Measurements from ENCODE around the gene MBNL1.
A peak's percentile ranks its signal among the peaks of the same experiment; 100 is the strongest.

MBNL1 gene

GRCh38 chr3:152241142-152242017 lies 27.3 kb upstream of the MBNL1 start:
- H3K4me3 Mint-ChIP-seq, result peak overlapping the region; percentile 44 to 70
- no peak for DNase-seq
- H3K4me1 Mint-ChIP-seq, result peaks cover 22 to 59% of the 10 kb centered on the region in 2 donors
- peak; percentile 41 to 45 for ATAC-seq (replicated peaks)
- H3K9me3 Mint-ChIP-seq, result peaks cover 3 to 8% of the 10 kb centered on the region in 2 donors
- no peaks in the 10 kb centered on the region for H3K27me3 Mint-ChIP-seq
- peak overlapping the region; percentile 57 for H3K27ac Mint-ChIP-seq
- peaks cover 6 to 8% of the 10 kb centered on the region in 2 donors for H3K36me3 Mint-ChIP-seq

DNA sequence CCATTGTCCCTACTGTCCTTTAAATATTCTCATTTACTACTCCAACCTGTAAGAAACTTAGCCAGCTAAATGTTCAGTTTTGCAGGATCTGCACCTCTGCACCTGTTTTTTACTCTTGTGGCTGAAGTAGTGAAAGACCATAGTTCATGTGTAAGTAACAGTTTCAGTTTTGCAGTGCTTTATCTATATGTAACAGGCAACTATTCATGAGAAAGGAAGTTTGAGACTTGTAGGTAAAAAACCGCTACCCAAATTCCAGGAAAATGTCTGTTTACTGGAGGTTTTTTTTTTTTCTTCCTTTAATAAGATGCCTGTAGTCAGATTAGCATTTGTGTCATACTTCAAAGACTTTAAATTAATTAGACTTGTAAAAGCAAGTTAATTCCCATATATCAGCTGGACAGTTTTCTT lies 25.4 kb upstream of the MBNL1 start:
- Mint-ChIP-seq H3K9me3 (no peaks in the 10 kb centered on the region), H3K4me1 (peaks cover 18 to 40% of the 10 kb centered on the region in 2 donors), H3K36me3 (peaks cover 2 to 3% of the 10 kb centered on the region in 2 donors), H3K27ac (peak overlapping the region; percentile 97), H3K27me3 (no peaks in the 10 kb centered on the region), H3K4me3 (peak overlapping the region; percentile 88 to 90)
- DNase-seq, result no peak
- peak; percentile 68 to 76 for ATAC-seq (replicated peaks)

DNA sequence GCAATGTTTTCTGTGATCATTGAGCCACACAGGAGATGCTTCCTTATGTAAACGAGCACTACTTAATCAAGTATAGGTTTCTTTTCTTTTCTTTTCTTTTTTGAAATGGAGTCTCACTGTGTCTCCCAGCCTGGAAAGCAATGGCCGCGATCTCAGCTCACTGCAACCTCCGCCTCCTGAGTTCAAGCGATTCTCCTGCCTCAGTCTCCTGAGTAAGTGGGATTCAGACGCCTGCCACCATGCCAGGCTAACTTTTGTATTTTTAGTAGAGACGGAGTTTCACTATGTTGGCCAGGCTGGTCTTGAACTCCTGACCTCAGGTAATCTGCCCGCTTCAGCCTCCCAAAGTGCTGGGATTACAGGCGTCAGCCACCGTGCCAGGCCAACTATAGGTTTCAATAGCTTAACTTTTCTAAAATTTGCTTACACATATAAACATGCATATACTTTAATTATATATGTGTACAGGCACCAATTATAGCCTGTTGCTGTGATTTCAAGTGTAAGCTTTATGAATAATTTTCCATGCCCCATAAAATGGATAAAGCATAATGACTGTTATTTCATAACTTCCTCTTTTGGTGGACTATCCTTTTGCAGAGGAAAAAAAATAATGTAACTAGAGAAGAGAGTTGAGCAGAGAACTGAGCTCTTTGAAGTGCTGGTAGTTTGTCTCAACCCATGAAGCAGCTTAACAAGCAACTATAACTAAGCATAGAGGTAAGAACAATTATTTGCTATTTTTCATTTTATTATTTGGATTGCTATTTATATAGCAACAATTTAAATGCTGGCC lies 24.8 kb upstream of the MBNL1 start:
- Mint-ChIP-seq H3K36me3 (peaks cover 3 to 4% of the 10 kb centered on the region in 2 donors), H3K4me3 (peak overlapping the region; percentile 88 to 90), H3K27ac (peak overlapping the region; percentile 97), H3K9me3 (no peaks in the 10 kb centered on the region), H3K4me1 (peaks cover 18 to 38% of the 10 kb centered on the region in 2 donors), H3K27me3 (no peaks in the 10 kb centered on the region)
- DNase-seq (no peak), ATAC-seq (replicated peaks) (peak; percentile 69 to 70)

GRCh38 chr3:152244517-152244888 lies 24.2 kb upstream of the MBNL1 start:
- no peaks in the 10 kb centered on the region for H3K9me3 Mint-ChIP-seq
- DNase-seq (no peak), ATAC-seq (replicated peaks) (no peak)
- H3K27ac Mint-ChIP-seq, result peak overlapping the region; percentile 97
- H3K4me3 Mint-ChIP-seq, result peak overlapping the region; percentile 88 to 90
- H3K36me3 Mint-ChIP-seq, result peaks cover 3 to 4% of the 10 kb centered on the region in 2 donors
- peaks cover 18 to 38% of the 10 kb centered on the region in 2 donors for H3K4me1 Mint-ChIP-seq
- no peaks in the 10 kb centered on the region for H3K27me3 Mint-ChIP-seq

GRCh38 chr3:152245498-152246170 lies 23.1 kb upstream of the MBNL1 start:
- Mint-ChIP-seq H3K4me3 (peak overlapping the region; percentile 79), H3K27ac (peak overlapping the region; percentile 71), H3K27me3 (no peaks in the 10 kb centered on the region), H3K36me3 (peaks cover 3 to 4% of the 10 kb centered on the region in 2 donors), H3K4me1 (peaks cover 18 to 33% of the 10 kb centered on the region in 2 donors), H3K9me3 (no peaks in the 10 kb centered on the region)
- DNase-seq (no peak), ATAC-seq (replicated peaks) (no peak)

GRCh38 chr3:152251916-152252315 lies 16.8 kb upstream of the MBNL1 start:
- H3K9me3 Mint-ChIP-seq, result peaks cover 5% of the 10 kb centered on the region in 2 donors
- no peak overlapping the region for H3K4me3 Mint-ChIP-seq
- peaks cover 17 to 19% of the 10 kb centered on the region in 2 donors for H3K36me3 Mint-ChIP-seq
- peaks cover 26 to 51% of the 10 kb centered on the region in 2 donors for H3K4me1 Mint-ChIP-seq
- DNase-seq (no peak), ATAC-seq (replicated peaks) (no peak)
- no peaks in the 10 kb centered on the region for H3K27me3 Mint-ChIP-seq
- H3K27ac Mint-ChIP-seq, result no peak overlapping the region

DNA sequence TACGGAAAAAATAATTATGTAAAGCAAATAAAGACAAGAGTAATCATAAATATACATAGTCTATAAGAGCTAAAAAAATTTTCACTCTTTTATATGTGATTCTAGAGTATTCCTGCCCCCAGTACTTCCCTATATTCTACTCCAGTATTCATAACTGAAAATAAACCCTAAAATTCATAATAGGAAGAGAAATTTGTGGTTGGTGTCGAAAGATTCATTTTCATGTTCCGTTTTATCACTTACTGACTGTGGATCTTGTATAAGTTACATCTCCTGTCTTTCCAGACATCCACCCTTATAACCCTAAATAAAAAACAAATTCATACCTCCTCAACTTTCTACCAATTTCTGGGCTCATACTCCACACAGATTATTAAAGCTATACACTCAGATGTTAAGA lies 16.0 kb upstream of the MBNL1 start:
- peaks cover 32 to 60% of the 10 kb centered on the region in 2 donors for H3K4me1 Mint-ChIP-seq
- DNase-seq (no peak), ATAC-seq (replicated peaks) (peak in 1 of 2 donors; percentile 30)
- peaks cover 5% of the 10 kb centered on the region in 2 donors for H3K9me3 Mint-ChIP-seq
- no peaks in the 10 kb centered on the region for H3K27me3 Mint-ChIP-seq
- peaks cover 17 to 19% of the 10 kb centered on the region in 2 donors for H3K36me3 Mint-ChIP-seq
- H3K4me3 Mint-ChIP-seq, result peak overlapping the region; percentile 41 to 44
- H3K27ac Mint-ChIP-seq, result peak overlapping the region; percentile 48

- peak overlapping the region; percentile 7 to 44 for H3K4me3 Mint-ChIP-seq
- ATAC-seq (replicated peaks), result no peak
Measured at GRCh38 chr3:152253514-152253913, 15.2 kb upstream of the MBNL1 start.

DNA sequence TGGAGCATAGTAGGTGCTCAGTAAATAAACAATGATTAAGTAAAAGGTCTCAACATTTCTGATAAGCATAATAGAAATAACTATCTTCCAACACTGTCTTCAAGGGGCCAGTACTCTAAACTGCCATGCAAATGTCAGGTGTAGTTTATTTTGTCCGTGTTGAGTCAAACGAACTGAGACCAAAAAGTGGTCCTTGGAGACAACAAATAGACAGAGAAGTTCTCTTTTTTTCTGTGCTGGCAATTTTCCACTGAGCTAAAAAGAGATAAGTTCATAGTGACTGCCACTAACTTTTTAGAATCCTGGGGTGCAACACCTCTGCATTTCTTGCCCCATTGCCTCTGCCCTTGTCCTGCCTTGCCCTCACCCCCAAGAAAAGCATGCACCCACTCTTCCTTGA lies 14.7 kb upstream of the MBNL1 start:
- H3K9me3 Mint-ChIP-seq, result peaks cover 5% of the 10 kb centered on the region in 2 donors
- H3K27me3 Mint-ChIP-seq, result no peaks in the 10 kb centered on the region
- H3K4me1 Mint-ChIP-seq, result peaks cover 37 to 69% of the 10 kb centered on the region in 2 donors
- DNase-seq (no peak), ATAC-seq (replicated peaks) (peak; percentile 74 to 79)
- peak overlapping the region; percentile 37 to 44 for H3K4me3 Mint-ChIP-seq
- H3K36me3 Mint-ChIP-seq, result peaks cover 16 to 19% of the 10 kb centered on the region in 2 donors
- H3K27ac Mint-ChIP-seq, result peak overlapping the region; percentile 15

More at GRCh38 chr3:152253514-152253913, 15.2 kb upstream of the MBNL1 start:
- H3K4me1 Mint-ChIP-seq, result peaks cover 34 to 64% of the 10 kb centered on the region in 2 donors
- H3K27me3 Mint-ChIP-seq, result no peaks in the 10 kb centered on the region
- no peak for DNase-seq
- H3K9me3 Mint-ChIP-seq, result peaks cover 5% of the 10 kb centered on the region in 2 donors
- peak overlapping the region; percentile 15 for H3K27ac Mint-ChIP-seq
- H3K36me3 Mint-ChIP-seq, result peaks cover 17 to 19% of the 10 kb centered on the region in 2 donors

DNA sequence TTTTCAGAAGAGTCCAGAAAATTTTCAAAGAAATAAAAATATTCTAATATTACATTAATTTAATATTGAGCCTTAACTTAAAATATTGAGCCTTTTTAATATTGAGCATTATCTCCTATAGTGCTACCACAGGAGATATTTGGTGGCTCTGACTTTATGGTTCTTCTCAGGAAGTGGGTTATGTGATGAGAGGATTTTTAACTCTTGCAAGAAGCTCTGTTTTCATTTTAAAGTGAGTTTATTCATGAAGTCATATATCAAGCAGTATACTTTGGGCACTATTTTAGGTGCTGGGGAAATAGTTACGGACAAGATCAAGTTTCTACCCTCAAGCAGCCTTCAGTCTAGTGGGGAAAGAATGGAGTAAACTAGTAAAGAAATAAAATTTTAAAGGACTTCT lies 13.4 kb upstream of the MBNL1 start:
- Mint-ChIP-seq H3K27ac (peak overlapping the region; percentile 42), H3K4me3 (peak overlapping the region in 1 of 2 donors; percentile 1), H3K36me3 (peaks cover 16 to 19% of the 10 kb centered on the region in 2 donors), H3K27me3 (no peaks in the 10 kb centered on the region), H3K4me1 (peaks cover 43 to 80% of the 10 kb centered on the region in 2 donors), H3K9me3 (peaks cover 5% of the 10 kb centered on the region in 2 donors)
- no peak for DNase-seq
- no peak for ATAC-seq (replicated peaks)

DNA sequence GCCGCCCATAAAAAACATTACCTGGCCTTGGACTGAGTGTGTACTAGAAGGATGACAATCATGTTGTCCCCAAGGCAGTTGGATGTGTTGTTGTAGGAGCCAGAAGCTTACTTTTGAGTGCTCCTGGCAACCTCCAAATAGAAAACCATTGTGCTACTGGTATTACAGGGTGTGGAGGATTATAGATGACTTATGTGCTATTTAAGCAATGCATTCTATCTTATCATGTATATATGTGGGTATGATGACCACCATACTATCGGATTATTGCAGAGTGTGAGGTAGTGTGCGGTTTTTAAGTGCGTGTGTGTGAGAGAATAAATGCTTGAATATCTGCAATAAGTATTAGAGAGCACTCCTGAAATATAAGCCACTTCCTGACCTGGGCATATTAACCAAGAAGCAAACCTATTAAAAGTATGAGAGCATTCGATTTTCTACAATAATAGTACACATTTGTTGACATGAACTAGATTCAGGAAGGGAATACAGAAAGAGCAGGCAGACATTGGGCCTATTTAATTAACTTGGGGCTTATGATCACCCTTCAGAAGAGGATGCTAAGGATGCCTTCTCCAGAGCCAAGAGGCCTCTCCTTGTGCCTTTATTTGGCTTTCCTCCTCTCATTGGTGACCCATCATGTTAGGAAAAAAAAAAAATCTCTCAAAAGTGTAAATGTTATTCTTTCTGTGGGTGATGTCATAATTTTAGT lies 11.7 kb upstream of the MBNL1 start:
- ATAC-seq (replicated peaks) (no peak), DNase-seq (no peak)
- Mint-ChIP-seq H3K9me3 (peaks cover 0 to 1% of the 10 kb centered on the region in 2 donors), H3K4me1 (peaks cover 43 to 87% of the 10 kb centered on the region in 2 donors), H3K27ac (peak overlapping the region; percentile 85), H3K36me3 (peaks cover 13 to 22% of the 10 kb centered on the region in 2 donors), H3K27me3 (no peaks in the 10 kb centered on the region), H3K4me3 (peak overlapping the region; percentile 60 to 64)

GRCh38 chr3:152257563-152258035 lies 11.1 kb upstream of the MBNL1 start:
- H3K4me1 Mint-ChIP-seq, result peaks cover 41 to 87% of the 10 kb centered on the region in 2 donors
- DNase-seq, result no peak

More at GRCh38 chr3:152257563-152258035, 11.1 kb upstream of the MBNL1 start:
- H3K36me3 Mint-ChIP-seq, result peaks cover 15 to 26% of the 10 kb centered on the region in 2 donors
- ATAC-seq (replicated peaks), result peak; percentile 64 to 65
- H3K27me3 Mint-ChIP-seq, result no peaks in the 10 kb centered on the region
- peak overlapping the region; percentile 85 for H3K27ac Mint-ChIP-seq
- H3K9me3 Mint-ChIP-seq, result peaks cover 0 to 3% of the 10 kb centered on the region in 2 donors
- peak overlapping the region; percentile 50 to 60 for H3K4me3 Mint-ChIP-seq
